Liver (tissue), 9 donors: Measurements from ENCODE around the gene OXNAD1. TPM values are rescaled to one million over a fixed set of nuclear protein-coding genes. Genes with fewer than 3 reads are reported as not detected.

Experiments
- DNase-seq: peaks from one replicate; pipeline ENCODE4 v3.0.0-alpha.2; 2017; ENCODE audit warnings: low spot score
- H3K27ac ChIP-seq, 2 donors: one replicate each; pipeline ENCODE4 v1.7.0; 2013; ENCODE audit warnings: inconsistent platforms in 2 of 2, low read length in 2 of 2, control low read depth in 1 of 2, low read depth in 1 of 2, mild to moderate bottlenecking in 1 of 2
- H3K27me3 ChIP-seq, 4 donors: one replicate each; pipeline versions ENCODE4 v1.6.1 to v1.7.0; 2013; ENCODE audit warnings: low read length in 3 of 4, inconsistent platforms in 1 of 4, mild to moderate bottlenecking in 1 of 4, moderate library complexity in 1 of 4; ENCODE audit not compliant: control insufficient read depth in 4 of 4, insufficient read depth in 4 of 4
- H3K36me3 ChIP-seq, 4 donors: one replicate each; pipeline versions ENCODE4 v1.6.1 to v1.7.0; 2013; ENCODE audit warnings: low read length in 3 of 4, mild to moderate bottlenecking in 3 of 4, low read depth in 1 of 4, moderate library complexity in 1 of 4; ENCODE audit not compliant: control insufficient read depth in 4 of 4, insufficient read depth in 3 of 4
- H3K4me1 ChIP-seq, 4 donors: one replicate each; pipeline versions ENCODE4 v1.6.1 to v1.7.0; 2013; ENCODE audit warnings: low read length in 3 of 4, mild to moderate bottlenecking in 3 of 4, moderate library complexity in 1 of 4; ENCODE audit not compliant: control insufficient read depth in 4 of 4, insufficient read depth in 4 of 4
- H3K4me3 ChIP-seq, 3 donors: one replicate each; pipeline versions ENCODE4 v1.6.1 to v1.7.0; 2013; ENCODE audit warnings: low read length in 3 of 3, control low read depth in 1 of 3, low read depth in 1 of 3, mild to moderate bottlenecking in 1 of 3
- H3K9ac ChIP-seq, 2 donors: one replicate each; pipeline ENCODE4 v1.7.0; 2013; ENCODE audit warnings: low read length in 2 of 2, mild to moderate bottlenecking in 2 of 2, moderate library complexity in 2 of 2, control low read depth in 1 of 2, low read depth in 1 of 2
- H3K9me3 ChIP-seq, 4 donors: one replicate each; pipeline versions ENCODE4 v1.6.1 to v1.7.0; 2013; ENCODE audit warnings: low read length in 3 of 4; ENCODE audit not compliant: control insufficient read depth in 4 of 4
- ATF3 ChIP-seq: IDR thresholded peaks from 2 replicates; pipeline ENCODE4 v1.6.1; 2016; ENCODE audit warnings: antibody characterized with exemption
- EGR1 ChIP-seq, 2 donors: IDR thresholded peaks; 2 replicates each; pipeline ENCODE4 v1.6.1; 2016 to 2018; ENCODE audit warnings: antibody characterized with exemption in 2 of 2, low read depth in 2 of 2
- FOXA1 ChIP-seq: IDR thresholded peaks from 2 replicates; pipeline ENCODE4 v1.6.1; 2016; ENCODE audit warnings: antibody characterized with exemption
- FOXA2 ChIP-seq: IDR thresholded peaks from 2 replicates; pipeline ENCODE4 v1.6.1; 2016; ENCODE audit warnings: antibody characterized with exemption
- GABPA ChIP-seq, 2 donors: IDR thresholded peaks in 1 of 2; conservative IDR thresholded peaks in 1 of 2; 2 replicates each; pipeline ENCODE4 v1.6.1; 2016; ENCODE audit warnings: antibody characterized with exemption in 2 of 2, mild to moderate bottlenecking in 1 of 2, moderate library complexity in 1 of 2
- HNF4A ChIP-seq, 2 donors: conservative IDR thresholded peaks; 2 replicates each; pipeline ENCODE4 v1.6.1; 2016; ENCODE audit warnings: antibody characterized with exemption in 2 of 2, mild to moderate bottlenecking in 2 of 2
- HNF4G ChIP-seq: IDR thresholded peaks from 2 replicates; pipeline ENCODE4 v1.6.1; 2016; ENCODE audit warnings: antibody characterized with exemption
- JUND ChIP-seq, 2 donors: IDR thresholded peaks; 2 replicates each; pipeline ENCODE4 v1.6.1; 2016; ENCODE audit warnings: antibody characterized with exemption in 2 of 2
- MAX ChIP-seq: IDR thresholded peaks from 2 replicates; pipeline ENCODE4 v1.6.1; 2016; ENCODE audit warnings: antibody characterized with exemption
- NR2F2 ChIP-seq: IDR thresholded peaks from 2 replicates; pipeline ENCODE4 v1.6.1; 2016; ENCODE audit warnings: antibody characterized with exemption
- RAD21 ChIP-seq, 2 donors: IDR thresholded peaks; 2 replicates each; pipeline ENCODE4 v1.6.1; 2016; ENCODE audit warnings: antibody characterized with exemption in 2 of 2, mild to moderate bottlenecking in 2 of 2
- REST ChIP-seq: IDR thresholded peaks from 2 replicates; pipeline ENCODE4 v1.6.1; 2016; ENCODE audit warnings: antibody characterized with exemption, mild to moderate bottlenecking
- RXRA ChIP-seq, 2 donors: IDR thresholded peaks; 2 replicates each; pipeline ENCODE4 v1.6.1; 2017 to 2018; ENCODE audit warnings: antibody characterized with exemption in 2 of 2, mild to moderate bottlenecking in 1 of 2
- SP1 ChIP-seq: IDR thresholded peaks from 2 replicates; pipeline ENCODE4 v1.6.1; 2018; ENCODE audit warnings: antibody characterized with exemption, mild to moderate bottlenecking
- TAF1 ChIP-seq: conservative IDR thresholded peaks from 2 replicates; pipeline ENCODE4 v1.6.1; 2016; ENCODE audit warnings: antibody characterized with exemption, mild to moderate bottlenecking
- YY1 ChIP-seq: IDR thresholded peaks from 2 replicates; pipeline ENCODE4 v1.6.1; 2016; ENCODE audit warnings: antibody characterized with exemption, mild to moderate bottlenecking
- ZBTB33 ChIP-seq: IDR thresholded peaks from 2 replicates; pipeline ENCODE4 v1.6.1; 2016; ENCODE audit warnings: antibody characterized with exemption
- WGBS: extraction: QIAGEN DNeasy Blood & Tissue Kit; methylation state at CpG from one replicate; pipeline ENCODE4 v1.1.7; 2013; 5-methylcytosine and 5-hydroxymethylcytosine counted together
- polyA plus RNA-seq, 2 donors: library from polyadenylated mRNA; stranded (reverse) in 1 of 2; unstranded in 1 of 2; fragments of 200-250 nt in 1 of 2; fragments of >200 nt in 1 of 2; fragmentation: Nextera tagmentation in 1 of 2; extraction: Ambion mirVana in 1 of 2; gene quantifications; one replicate each; pipeline versions ENCODE4 v1.2.1 to v1.2.3, GENCODE V29; 2013 to 2015
- total RNA-seq, 2 donors: library from RNA; depleted of rRNA; stranded (reverse); fragments of >200 nt; gene quantifications; one replicate each; pipeline ENCODE4 v1.2.3, GENCODE V29; 2014
- donor health status: healthy.
- donor health status: healthy.
- donor health status: healthy.
- donor health status: healthy.
- donor health status: healthy.

Gene OXNAD1
- total and polyA plus RNA-seq, 4 donors, result 9.3 to 24.6 (median 14.1) TPM

- no peak for TF ChIP-seq GABPA (IDR thresholded peaks at IDR 0.05 in 1 of 2, conservative IDR thresholded peaks at IDR 0.05 in 1 of 2)
- no peak for TF ChIP-seq FOXA1
- no peak for TF ChIP-seq SP1
- no peak for TF ChIP-seq MAX
- TF ChIP-seq FOXA2, result no peak
- no peak for TF ChIP-seq TAF1
- no peak for TF ChIP-seq NR2F2
- no peak for TF ChIP-seq JUND (IDR thresholded peaks at IDR 0.05)
- TF ChIP-seq YY1, result no peak
- no peak for TF ChIP-seq ZBTB33
- TF ChIP-seq ATF3, result no peak
- no peak for TF ChIP-seq HNF4G
- TF ChIP-seq RAD21 (IDR thresholded peaks at IDR 0.05), result no peak
- TF ChIP-seq HNF4A (conservative IDR thresholded peaks at IDR 0.05), result no peak
- TF ChIP-seq RXRA (IDR thresholded peaks at IDR 0.05), result no peak
- TF ChIP-seq EGR1 (IDR thresholded peaks at IDR 0.05; ENCODE audit: low read depth in 2 of 2), result no peak
- 88% methylated on average over 2 of the region's 2 CpGs for WGBS
- peaks cover 0 to 20% (median 14%) of the 10 kb centered on the region in 4 donors for H3K36me3 ChIP-seq
These were observed 7.7 kb upstream of the OXNAD1 start for GRCh38 chr3:16257309-16257708.

GRCh38 chr3:16258177-16258576, 6.8 kb upstream of the OXNAD1 start:
- TF ChIP-seq EGR1 (IDR thresholded peaks at IDR 0.05; ENCODE audit: low read depth in 2 of 2) (no peak), FOXA2 (no peak), GABPA (IDR thresholded peaks at IDR 0.05 in 1 of 2, conservative IDR thresholded peaks at IDR 0.05 in 1 of 2) (no peak), HNF4G (no peak), SP1 (no peak), JUND (IDR thresholded peaks at IDR 0.05) (no peak)
- WGBS, result 83% methylated on average over 5 of the region's 5 CpGs
- Histone ChIP-seq H3K27me3 (no peaks in the 10 kb centered on the region), H3K9me3 (no peaks in the 10 kb centered on the region), H3K4me3 (no peak overlapping the region), H3K4me1 (peaks cover 0 to 12% (median 7%) of the 10 kb centered on the region in 4 donors), H3K27ac (no peak overlapping the region), H3K36me3 (peaks cover 0 to 20% (median 14%) of the 10 kb centered on the region in 4 donors), H3K9ac (no peak overlapping the region)
- DNase-seq, result no peak

More at GRCh38 chr3:16257309-16257708, 7.7 kb upstream of the OXNAD1 start:
- no peak overlapping the region for H3K4me3 ChIP-seq
- no peaks in the 10 kb centered on the region for H3K9me3 ChIP-seq
- H3K27ac ChIP-seq, result no peak overlapping the region
- no peaks in the 10 kb centered on the region for H3K27me3 ChIP-seq
- H3K4me1 ChIP-seq, result peaks cover 0 to 17% (median 11%) of the 10 kb centered on the region in 4 donors
- no peak overlapping the region for H3K9ac ChIP-seq
- DNase-seq, result no peak

GRCh38 chr3:16258866-16259265, 6.1 kb upstream of the OXNAD1 start:
- Histone ChIP-seq H3K4me1 (peaks cover 0 to 10% (median 4%) of the 10 kb centered on the region in 4 donors), H3K27ac (no peak overlapping the region), H3K27me3 (no peaks in the 10 kb centered on the region), H3K36me3 (peaks cover 0 to 20% (median 14%) of the 10 kb centered on the region in 4 donors), H3K9me3 (no peaks in the 10 kb centered on the region), H3K4me3 (no peak overlapping the region), H3K9ac (no peak overlapping the region)
- WGBS, result 85% methylated on average over 1 of the region's 1 CpG
- no peak for DNase-seq
- TF ChIP-seq REST (no peak), FOXA2 (no peak), GABPA (IDR thresholded peaks at IDR 0.05 in 1 of 2, conservative IDR thresholded peaks at IDR 0.05 in 1 of 2) (no peak), EGR1 (IDR thresholded peaks at IDR 0.05; ENCODE audit: low read depth in 2 of 2) (no peak), SP1 (no peak), ZBTB33 (no peak), HNF4G (no peak), TAF1 (no peak), RAD21 (IDR thresholded peaks at IDR 0.05) (no peak), JUND (IDR thresholded peaks at IDR 0.05) (no peak)
